LNCaP clone FGC (cell line): Measurements from ENCODE around the gene TLR4.

Experiments used
- DNase-seq: peaks from one replicate; pipeline ENCODE4 v3.0.0-alpha.2; 2011; ENCODE audit warnings: low read depth
- H3K4me3 ChIP-seq: 2 replicates; pipeline ENCODE4 v1.5.1; 2011; ENCODE audit warnings: mild to moderate bottlenecking, low read depth, low read length, control low read depth
- TF ChIP-seq, protein P1 (sequence below): IDR thresholded peaks from 2 replicates; pipeline ENCODE4 v1.5.1; 2012; ENCODE audit warnings: mild to moderate bottlenecking; ENCODE audit not compliant: control insufficient read depth, insufficient read depth; ENCODE audit errors: extremely low read depth

The TLR4 gene

DNA sequence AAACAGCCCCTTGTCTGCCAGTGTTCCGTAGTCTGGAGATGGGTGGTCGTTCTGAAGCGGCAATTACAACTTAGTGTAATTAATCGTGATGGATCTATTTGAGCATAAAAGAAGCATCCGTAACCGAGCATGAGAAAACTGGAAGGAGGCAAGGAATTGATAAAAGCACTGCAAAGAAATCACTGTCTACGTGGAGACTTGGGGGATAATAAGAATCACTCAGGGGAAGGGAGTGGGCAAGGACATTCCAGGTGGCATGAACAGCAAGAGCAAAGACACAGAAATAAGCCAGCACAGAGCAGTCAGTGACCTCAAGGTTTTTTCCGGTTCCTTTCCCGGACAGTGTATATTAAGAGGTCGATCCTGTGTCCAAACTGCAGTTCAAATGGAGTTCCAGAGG, 35.0 kb downstream of the TLR4 start:
- no peak for DNase-seq
- TF ChIP-seq, protein P1, sequence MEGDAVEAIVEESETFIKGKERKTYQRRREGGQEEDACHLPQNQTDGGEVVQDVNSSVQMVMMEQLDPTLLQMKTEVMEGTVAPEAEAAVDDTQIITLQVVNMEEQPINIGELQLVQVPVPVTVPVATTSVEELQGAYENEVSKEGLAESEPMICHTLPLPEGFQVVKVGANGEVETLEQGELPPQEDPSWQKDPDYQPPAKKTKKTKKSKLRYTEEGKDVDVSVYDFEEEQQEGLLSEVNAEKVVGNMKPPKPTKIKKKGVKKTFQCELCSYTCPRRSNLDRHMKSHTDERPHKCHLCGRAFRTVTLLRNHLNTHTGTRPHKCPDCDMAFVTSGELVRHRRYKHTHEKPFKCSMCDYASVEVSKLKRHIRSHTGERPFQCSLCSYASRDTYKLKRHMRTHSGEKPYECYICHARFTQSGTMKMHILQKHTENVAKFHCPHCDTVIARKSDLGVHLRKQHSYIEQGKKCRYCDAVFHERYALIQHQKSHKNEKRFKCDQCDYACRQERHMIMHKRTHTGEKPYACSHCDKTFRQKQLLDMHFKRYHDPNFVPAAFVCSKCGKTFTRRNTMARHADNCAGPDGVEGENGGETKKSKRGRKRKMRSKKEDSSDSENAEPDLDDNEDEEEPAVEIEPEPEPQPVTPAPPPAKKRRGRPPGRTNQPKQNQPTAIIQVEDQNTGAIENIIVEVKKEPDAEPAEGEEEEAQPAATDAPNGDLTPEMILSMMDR: no peak
- no peak overlapping the region for H3K4me3 ChIP-seq

DNA sequence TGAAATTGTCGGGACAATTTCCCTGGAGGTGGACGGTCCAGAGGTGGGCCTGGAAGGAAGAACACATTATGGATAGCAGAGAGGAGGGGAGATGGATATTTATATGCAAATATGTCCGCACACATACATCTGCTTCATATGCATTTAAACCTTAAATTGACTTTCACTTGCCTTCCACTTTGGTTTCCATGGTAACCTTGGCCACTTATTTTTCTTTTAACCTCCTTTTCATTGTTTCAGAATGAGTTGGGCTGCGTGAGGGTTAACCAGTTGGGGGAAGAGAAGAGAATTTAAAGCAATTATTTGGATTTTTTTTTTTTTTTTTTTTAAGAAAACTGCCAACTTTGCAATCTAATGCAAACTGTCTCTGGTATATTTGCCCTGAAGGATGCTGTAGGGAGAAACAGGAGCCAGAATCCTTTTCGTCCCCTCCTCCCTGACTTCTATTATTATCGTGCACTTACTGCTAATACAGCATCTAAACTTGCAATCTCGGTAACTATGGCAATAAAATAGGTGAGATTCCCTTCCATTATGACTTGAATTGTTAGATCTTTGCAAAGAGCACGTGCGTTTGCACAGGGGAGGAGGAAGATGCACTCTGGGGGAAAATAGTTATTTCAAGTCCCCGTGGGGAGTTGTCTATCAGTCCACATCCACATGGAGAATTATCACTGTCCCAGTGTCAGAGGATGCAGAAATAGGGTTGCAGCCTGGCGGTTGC, 35.6 kb downstream of the TLR4 start:
- TF ChIP-seq, protein P1: no peak
- no peak for DNase-seq
- no peak overlapping the region for H3K4me3 ChIP-seq

DNA sequence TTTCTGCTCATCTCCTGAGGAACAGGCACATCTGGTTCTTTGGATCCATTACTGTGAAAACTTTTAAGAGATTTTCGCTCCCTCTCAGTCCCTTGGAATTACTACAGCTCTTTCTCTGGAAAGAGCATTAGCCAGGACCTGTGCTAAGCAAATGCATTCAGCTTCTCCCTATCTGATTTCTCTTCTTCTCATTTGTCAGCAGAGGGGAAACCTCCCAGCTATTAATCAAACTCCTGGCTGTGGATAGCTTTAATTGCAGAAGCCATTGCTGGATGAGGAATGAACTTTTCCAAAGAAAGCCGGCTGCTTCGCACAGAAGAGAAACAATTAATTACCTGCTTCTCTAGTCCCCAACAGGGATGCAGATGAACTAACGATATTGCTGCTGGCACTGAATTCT, 37.9 kb downstream of the TLR4 start:
- TF ChIP-seq, protein P1: no peak
- no peak for DNase-seq
- H3K4me3 ChIP-seq: no peak overlapping the region

DNA sequence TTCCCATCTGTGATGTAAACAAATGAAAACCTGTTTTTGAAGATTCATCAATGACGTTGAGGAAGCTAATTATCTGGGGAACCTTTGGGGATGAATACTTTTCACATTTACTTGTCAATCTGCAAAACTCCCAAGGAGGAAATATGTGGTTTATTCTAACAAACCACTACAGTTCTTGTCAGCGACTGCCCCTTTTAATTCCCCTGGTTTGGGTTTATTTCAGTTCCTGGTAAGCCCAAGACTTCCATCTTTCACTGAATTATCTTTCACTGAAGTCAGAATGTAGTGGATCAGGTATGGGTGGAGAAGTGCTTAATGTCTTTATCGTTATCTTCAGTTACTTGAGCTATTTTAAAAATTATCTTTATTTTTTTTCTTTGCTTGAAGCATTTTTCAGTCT, 40.2 kb downstream of the TLR4 start:
- TF ChIP-seq, protein P1: no peak
- no peak for DNase-seq
- H3K4me3 ChIP-seq: no peak overlapping the region

DNA sequence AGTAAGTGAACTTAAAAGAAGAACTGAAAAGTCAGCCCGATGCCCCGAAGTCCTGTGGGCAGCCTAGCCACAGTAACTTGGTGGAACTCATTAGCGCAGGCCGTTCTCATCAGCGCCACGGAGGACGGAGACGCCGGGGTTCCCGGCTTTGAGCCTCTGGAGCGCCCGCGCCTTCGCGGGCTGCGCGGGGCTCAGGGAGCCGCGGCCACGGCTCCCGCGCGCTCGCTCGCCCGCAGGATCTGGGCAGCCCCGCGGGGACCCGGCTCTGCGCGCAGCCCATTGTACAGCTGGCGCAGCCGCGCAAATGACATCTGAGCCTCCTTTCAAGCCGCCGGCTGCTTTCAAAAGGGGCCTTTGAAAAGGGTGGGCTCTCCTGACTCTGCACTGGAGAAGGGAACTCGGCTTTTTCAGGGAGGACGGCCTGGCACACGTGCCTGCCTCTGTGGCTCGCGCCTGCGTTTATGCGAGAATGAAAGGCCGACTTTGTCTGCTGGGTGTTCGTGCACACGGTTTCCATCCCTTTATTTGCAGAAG, 40.7 kb downstream of the TLR4 start:
- no peak for DNase-seq
- TF ChIP-seq, protein P1: no peak
- H3K4me3 ChIP-seq: no peak overlapping the region

DNA sequence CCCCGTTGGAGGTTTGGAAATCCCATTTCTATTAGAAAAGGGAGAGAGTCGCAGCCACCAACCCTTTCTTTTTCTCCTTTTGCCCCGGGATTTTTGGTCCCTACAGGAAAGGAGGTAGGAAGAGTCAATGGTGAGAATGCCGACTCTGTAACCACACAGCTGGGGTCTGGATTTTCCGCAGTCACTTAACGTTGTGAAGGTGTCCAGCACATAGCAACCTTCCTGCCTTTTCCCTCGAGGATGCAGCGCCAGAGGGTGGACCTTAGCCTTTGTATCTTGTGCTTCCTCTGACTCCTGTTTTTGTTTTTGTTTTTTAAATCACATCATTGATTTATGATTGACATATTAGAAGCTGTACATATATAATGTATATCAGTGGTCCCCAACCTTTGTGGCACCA, 41.4 kb downstream of the TLR4 start:
- TF ChIP-seq, protein P1: no peak
- H3K4me3 ChIP-seq: no peak overlapping the region
- no peak for DNase-seq

DNA sequence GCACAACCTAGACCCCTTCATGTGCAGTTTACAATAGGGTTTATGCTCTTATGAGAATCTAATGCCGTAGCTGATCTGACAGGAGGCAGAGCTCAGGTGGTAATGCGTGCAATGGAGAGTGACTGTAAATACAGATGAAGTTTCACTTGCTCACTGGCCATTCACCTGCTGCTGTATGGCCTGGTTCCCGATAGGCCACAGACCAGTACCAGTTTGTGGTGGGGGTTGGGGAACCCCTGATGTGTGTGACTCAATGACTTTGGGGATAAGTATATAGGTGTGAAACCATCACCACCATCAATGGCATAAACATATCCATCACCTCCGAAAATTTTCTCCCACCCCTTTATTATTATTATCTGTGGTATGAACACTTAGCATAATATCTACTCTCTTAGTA, 42.1 kb downstream of the TLR4 start:
- TF ChIP-seq, protein P1: no peak
- H3K4me3 ChIP-seq: no peak overlapping the region
- no peak for DNase-seq
